NCI-H187 (cell line): ENCODE measurements around the gene CSNK1G3.
"Not testable (repeated sequence)": the region's sequence is repeated elsewhere in the genome, so short reads cannot be mapped to it uniquely, and the experiment has no call there.

Experiments
- DNase-seq, 2 experiments: peaks; one replicate each; lab custom pipeline; 2025; lab: John Stamatoyannopoulos, UW

Gene CSNK1G3

DNA sequence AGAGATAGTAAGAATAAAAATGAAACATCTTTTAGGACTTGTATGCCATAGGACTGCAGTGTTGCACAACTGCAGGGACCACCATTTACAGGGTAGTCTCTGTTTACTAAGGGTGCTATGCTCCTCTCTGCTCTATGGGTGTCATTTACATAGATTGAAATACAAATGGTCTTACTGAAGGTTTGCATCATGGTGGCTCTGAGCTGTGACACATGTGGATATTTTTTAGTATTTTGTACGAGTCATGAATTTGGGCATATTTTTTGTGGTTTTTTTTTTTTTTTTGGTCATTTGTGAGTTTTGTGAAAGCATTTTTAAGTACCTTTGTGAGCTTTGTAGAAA lies 47.4 kb downstream of the CSNK1G3 start:
- no peak for DNase-seq

- DNase-seq, result no peak
Observed at GRCh38 chr5:123561230-123561629, 49.3 kb downstream of the CSNK1G3 start.

DNA sequence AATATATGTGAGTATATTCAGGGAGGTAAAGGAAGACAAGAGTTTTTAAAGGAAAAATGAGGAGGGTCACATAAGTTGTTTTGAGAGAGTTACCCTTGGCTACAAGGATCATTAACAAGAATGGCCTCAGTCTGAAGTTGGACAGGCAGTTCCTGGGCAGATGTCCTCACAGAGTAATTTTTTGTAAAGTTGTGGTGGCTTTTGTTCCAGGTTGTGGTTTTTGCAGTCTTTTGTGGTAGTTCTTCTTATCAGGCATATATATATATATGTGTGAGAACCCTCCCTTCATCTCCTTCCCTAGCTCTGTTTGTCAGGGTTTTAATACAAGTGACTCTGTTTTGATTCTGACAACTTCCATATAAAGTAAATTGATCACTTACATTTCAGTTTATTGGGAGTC lies 60.0 kb downstream of the CSNK1G3 start:
- no peak for DNase-seq

DNA sequence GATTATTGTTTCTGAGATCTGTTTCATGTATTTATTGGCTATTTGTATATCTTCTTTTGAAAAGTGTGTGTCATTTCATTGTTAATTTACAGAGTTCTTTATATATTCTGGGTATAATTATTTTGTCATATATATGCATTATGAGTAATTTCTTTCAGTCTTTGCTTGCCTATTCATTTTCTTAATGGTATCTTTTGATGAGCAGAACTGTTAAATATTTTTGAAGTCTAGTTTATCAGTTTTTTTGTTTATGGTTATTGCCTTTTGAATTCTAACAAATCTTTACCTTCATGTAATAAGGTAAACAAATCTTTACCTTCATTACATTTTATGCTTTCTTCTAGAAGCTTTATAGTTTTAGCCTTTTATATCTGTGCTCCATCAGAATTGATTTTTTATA lies 66.4 kb downstream of the CSNK1G3 start:
- no peak for DNase-seq

DNA sequence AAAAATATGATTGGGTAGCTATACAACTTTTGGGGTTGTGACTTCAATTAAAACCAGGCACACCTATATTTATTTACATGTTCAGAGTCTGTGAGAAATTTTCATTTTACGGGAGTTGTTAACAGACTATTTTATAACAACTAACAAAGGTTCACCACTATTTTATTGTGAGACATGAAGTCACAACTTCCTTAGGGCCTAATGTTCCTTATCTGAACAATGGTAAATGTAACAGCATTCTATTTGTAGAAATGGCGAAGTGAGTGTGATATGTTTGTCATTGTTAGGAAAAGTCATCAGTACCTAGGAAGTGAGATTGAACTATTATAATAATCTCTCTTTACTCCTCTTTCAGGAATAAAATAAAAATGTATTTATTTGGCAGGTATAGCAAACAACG lies 67.4 kb downstream of the CSNK1G3 start:
- no peak for DNase-seq

DNA sequence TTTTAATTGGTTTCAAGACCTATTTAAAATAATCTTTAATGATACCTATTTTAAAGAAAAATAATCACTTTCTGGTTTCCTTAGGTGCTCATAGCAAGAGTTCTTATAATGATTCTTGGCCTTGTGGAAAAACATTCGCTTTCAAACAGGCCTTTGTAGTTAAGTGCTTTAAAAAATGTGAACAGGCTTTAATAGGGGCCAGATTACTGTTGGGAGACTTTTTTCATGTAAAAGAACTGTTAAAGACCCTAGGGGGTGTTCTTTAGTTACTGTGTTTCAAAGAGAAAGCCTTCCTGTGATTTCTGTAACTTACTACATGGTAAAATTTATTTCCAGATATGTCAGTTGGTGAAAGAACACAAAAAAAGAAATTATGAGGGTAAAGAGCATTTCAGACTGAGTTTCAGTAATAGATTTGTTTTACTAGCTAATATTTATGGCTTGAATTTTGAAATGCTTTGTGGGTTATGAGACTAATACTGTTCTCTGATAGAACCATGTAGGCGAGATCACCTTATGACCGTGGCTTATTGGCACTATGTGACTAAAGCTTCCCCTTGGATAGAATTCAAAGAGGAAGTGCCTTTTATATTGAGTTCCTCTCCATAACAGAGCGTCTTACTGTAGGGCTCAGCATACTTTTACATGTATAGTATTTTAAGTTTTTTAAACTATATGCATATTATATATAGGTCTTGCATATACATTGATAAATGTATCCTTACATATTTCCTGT lies 70.7 kb downstream of the CSNK1G3 start:
- DNase-seq, result no peak

- DNase-seq, result no peak
Observed at GRCh38 chr5:123585871-123586270, 73.9 kb downstream of the CSNK1G3 start.

GRCh38 chr5:123594434-123594833 lies 82.5 kb downstream of the CSNK1G3 start:
- no peak for DNase-seq

GRCh38 chr5:123597018-123597417 lies 85.0 kb downstream of the CSNK1G3 start:
- DNase-seq, result no peak

- no peak for DNase-seq
Observed at GRCh38 chr5:123598028-123598689, 86.2 kb downstream of the CSNK1G3 start.

DNA sequence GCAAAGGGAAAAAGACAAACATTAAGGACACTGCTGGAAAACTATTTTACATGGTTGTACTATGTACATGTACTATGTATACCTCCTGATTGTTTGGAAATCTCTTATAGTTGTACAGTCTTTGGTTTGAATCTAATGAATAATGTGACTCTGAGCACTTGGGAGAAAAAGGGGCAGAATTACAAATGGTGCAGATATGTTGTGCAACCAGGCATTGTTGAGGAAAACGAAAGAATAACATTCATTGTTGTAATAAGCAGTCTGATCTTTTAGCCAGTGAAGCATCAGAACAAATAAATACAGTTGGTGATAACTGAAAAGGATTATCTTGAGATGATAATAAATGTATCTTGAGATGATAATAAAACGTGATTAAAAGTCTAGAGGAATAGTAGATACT lies 87.2 kb downstream of the CSNK1G3 start:
- no peak for DNase-seq

GRCh38 chr5:123601610-123602009 lies 89.6 kb downstream of the CSNK1G3 start:
- no peak for DNase-seq

DNA sequence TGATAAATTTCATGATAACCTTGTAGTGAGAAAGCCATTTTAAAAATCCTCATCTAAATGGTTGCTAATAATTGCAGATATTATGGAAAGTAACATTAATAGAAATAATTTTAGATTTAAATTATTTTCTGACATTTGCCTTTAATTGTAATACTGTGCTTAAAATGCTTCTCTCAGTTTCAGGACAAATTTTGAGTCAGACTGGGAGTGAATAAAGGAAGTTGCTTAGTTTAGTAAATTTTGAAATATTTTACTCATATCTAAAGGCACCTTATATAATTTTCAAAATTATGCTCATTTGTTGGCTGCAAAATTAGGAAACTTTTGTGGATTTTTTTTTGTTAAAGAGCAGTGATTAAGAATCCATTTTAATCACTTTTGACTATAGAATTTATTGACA lies 93.8 kb downstream of the CSNK1G3 start:
- DNase-seq, result no peak

GRCh38 chr5:123610209-123610608 lies 98.2 kb downstream of the CSNK1G3 start:
- DNase-seq, result no peak

- DNase-seq, result peak; percentile 2 to 3
Observed at GRCh38 chr5:123610665-123611405, 98.9 kb downstream of the CSNK1G3 start.

- no peak for DNase-seq
Observed at GRCh38 chr5:123611406-123611709, 99.4 kb downstream of the CSNK1G3 start.

DNA sequence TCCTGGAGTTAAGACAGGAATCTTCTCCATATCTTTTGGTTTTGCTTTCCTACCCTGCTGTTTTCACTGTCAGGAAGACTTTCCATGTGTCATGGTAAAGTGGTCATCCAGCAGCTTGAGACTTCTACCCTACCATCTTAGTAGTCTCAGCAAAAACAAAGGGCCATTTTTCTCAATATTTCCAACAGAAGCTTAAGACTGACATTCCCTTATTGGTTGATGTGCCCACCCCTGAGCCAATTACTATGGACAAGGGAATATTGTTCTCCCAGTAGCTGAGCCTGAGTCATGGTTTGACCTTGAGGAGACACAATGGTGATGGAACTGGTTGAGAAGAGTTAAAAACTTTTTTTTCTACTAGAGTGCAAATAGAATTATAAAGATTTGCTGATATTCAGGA lies 105.6 kb downstream of the CSNK1G3 start:
- no peak for DNase-seq

GRCh38 chr5:123626051-123626450 lies 114.1 kb downstream of the CSNK1G3 start:
- no peak for DNase-seq

GRCh38 chr5:123628860-123629544 lies 117.0 kb downstream of the CSNK1G3 start:
- DNase-seq, result no peak

GRCh38 chr5:123636006-123636405 lies 124.0 kb downstream of the CSNK1G3 start:
- DNase-seq, result no peak

DNA sequence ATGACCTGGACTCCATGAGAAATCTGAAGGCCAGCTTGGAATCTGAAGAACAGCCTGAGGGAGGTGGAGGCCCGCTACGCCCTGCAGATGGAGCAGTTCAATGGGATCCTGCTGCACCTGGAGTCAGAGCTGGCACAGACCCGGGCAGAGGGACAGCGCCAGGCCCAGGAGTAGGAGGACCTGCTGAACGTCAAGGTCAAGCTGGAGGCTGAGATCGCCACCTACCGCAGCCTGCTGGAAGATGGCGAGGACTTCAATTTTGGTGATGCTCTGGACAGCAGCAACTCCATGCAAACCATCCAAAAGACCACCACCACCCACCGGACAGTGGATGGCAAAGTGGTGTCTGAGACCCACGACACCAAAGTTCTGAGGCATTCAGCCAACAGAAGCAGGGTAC lies 125.1 kb downstream of the CSNK1G3 start:
- DNase-seq, result not testable (repeated sequence)

GRCh38 chr5:123639244-123639643 lies 127.3 kb downstream of the CSNK1G3 start:
- no peak for DNase-seq
